Suprapubic skin (tissue), 3 donors: ENCODE measurements around the gene TNIK.

Experiments used
- POLR2AphosphoS5 ChIP-seq, 3 donors: sonication (generic); formaldehyde crosslinking; IDR thresholded peaks; one replicate each; pipeline ENCODE4 v1.6.1; 2017; ENCODE audit warnings: antibody characterized with exemption in 3 of 3
- TF ChIP-seq, protein P1 (sequence below), 2 donors: fragments of 200-600 bp in 1 of 2; fragments of 450-650 bp in 1 of 2; sonication (generic) in 1 of 2; IDR thresholded peaks; one replicate each; pipeline ENCODE4 v1.5.1; 2016 to 2019; ENCODE audit warnings: antibody characterized with exemption in 2 of 2, mild to moderate bottlenecking in 1 of 2, moderate library complexity in 1 of 2

DNA sequence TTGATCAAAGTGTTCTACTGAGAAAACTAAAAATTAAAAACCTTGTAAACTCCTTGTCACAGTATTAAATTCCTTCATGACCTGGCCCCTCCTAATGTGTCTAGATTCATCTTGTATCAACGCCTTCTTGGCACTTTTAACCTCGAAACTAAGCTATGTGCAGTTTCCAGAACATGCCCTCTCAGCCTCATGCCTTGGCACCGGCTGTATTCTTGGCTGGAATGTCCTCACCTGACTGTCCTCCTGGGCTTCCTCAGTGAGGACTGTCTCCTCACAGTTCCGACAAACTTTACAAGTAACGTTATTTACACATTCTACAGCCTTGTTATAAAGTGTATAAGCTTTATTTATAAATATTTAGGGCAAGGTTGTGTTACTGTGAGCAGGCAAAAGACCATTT lies 237.2 kb downstream of the TNIK start:
- TF ChIP-seq, protein P1, sequence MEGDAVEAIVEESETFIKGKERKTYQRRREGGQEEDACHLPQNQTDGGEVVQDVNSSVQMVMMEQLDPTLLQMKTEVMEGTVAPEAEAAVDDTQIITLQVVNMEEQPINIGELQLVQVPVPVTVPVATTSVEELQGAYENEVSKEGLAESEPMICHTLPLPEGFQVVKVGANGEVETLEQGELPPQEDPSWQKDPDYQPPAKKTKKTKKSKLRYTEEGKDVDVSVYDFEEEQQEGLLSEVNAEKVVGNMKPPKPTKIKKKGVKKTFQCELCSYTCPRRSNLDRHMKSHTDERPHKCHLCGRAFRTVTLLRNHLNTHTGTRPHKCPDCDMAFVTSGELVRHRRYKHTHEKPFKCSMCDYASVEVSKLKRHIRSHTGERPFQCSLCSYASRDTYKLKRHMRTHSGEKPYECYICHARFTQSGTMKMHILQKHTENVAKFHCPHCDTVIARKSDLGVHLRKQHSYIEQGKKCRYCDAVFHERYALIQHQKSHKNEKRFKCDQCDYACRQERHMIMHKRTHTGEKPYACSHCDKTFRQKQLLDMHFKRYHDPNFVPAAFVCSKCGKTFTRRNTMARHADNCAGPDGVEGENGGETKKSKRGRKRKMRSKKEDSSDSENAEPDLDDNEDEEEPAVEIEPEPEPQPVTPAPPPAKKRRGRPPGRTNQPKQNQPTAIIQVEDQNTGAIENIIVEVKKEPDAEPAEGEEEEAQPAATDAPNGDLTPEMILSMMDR (IDR thresholded peaks at IDR 0.05) = no peak
- TF ChIP-seq POLR2AphosphoS5 (IDR thresholded peaks at IDR 0.05) = no peak
